Vagina (tissue), 2 donors: ENCODE data around the gene SRPK1. TPM values are rescaled to one million over a fixed set of nuclear protein-coding genes. Genes with fewer than 3 reads are reported as not detected.

Experiments used
- DNase-seq, 2 donors: peaks; one replicate each; pipeline ENCODE4 v3.0.0-alpha.2; 2017; ENCODE audit errors: extremely low spot score in 2 of 2
- H3K27ac ChIP-seq: fragments of 200-600 bp; sonication (generic); one replicate; pipeline ENCODE4 v1.5.1; 2019
- H3K27me3 ChIP-seq: fragments of 200-600 bp; sonication (generic); one replicate; pipeline ENCODE4 v1.5.1; 2019
- H3K36me3 ChIP-seq, 2 donors: fragments of 200-600 bp; sonication (generic); one replicate each; pipeline ENCODE4 v1.5.1; 2017 to 2019
- H3K4me1 ChIP-seq: fragments of 200-600 bp; sonication (generic); one replicate; pipeline ENCODE4 v1.5.1; 2019
- H3K4me3 ChIP-seq, 2 donors: fragments of 200-600 bp; sonication (generic); 1 replicate in 1 of 2; 2 replicates in 1 of 2; pipeline ENCODE4 v1.5.1; 2016 to 2019
- H3K9me3 ChIP-seq: fragments of 200-600 bp; sonication (generic); one replicate; pipeline ENCODE4 v1.5.1; 2019
- CTCF ChIP-seq, 3 experiments: fragments of 450-650 bp in 2 of 3; fragments of 200-600 bp in 1 of 3; sonication (generic) in 1 of 3; IDR thresholded peaks; one replicate each; pipeline ENCODE4 v1.5.1; 2017 to 2019; ENCODE audit warnings: antibody characterized with exemption in 3 of 3, mild to moderate bottlenecking in 2 of 3, moderate library complexity in 2 of 3
- POLR2A ChIP-seq, 2 donors: fragments of 450-650 bp; IDR thresholded peaks; one replicate each; pipeline ENCODE4 v1.6.1; 2017; ENCODE audit warnings: antibody characterized with exemption in 2 of 2, mild to moderate bottlenecking in 2 of 2, moderate library complexity in 2 of 2
- POLR2AphosphoS5 ChIP-seq, 2 donors: sonication (generic); formaldehyde crosslinking; IDR thresholded peaks; one replicate each; pipeline ENCODE4 v1.9.0; 2017; ENCODE audit warnings: antibody characterized with exemption in 2 of 2, mild to moderate bottlenecking in 2 of 2, low read depth in 1 of 2; ENCODE audit not compliant: insufficient read depth in 1 of 2
- intact Hi-C: fragments of 100-400 bp; cut with DNase I; formaldehyde crosslinking; loops from one replicate; pipeline ENCODE4 v1.15.1; 2023
- total RNA-seq: library from RNA; depleted of rRNA; stranded (reverse); fragments of >200 nt; gene quantifications from one replicate; pipeline ENCODE4 v1.2.3, GENCODE V29; 2016

SRPK1 gene
- total RNA-seq, 1 donor from 2014 or later = 59.2 TPM

- DNase-seq = no peak
- no peaks in the 10 kb centered on the region for H3K4me1 ChIP-seq
- H3K9me3 ChIP-seq = no peaks in the 10 kb centered on the region
- H3K36me3 ChIP-seq = no peaks in the 10 kb centered on the region
- intact Hi-C loops = loop anchor here (1.0 to 5.0 kb wide), 2 partner anchors 11 to 1566 kb away; no protein-coding TSS in a partner anchor
- H3K27ac ChIP-seq = no peak overlapping the region
- H3K27me3 ChIP-seq = no peaks in the 10 kb centered on the region
- no peak overlapping the region for H3K4me3 ChIP-seq
- TF ChIP-seq CTCF (IDR thresholded peaks at IDR 0.05) (no peak), POLR2AphosphoS5 (IDR thresholded peaks at IDR 0.05; ENCODE audit: insufficient read depth in 1 of 2, low read depth in 1 of 2) (no peak), POLR2A (IDR thresholded peaks at IDR 0.05) (no peak)
Measured at GRCh38 chr6:35798706-35799105, 122.2 kb downstream of the SRPK1 start.

- no peak for DNase-seq
- TF ChIP-seq POLR2A (IDR thresholded peaks at IDR 0.05) (no peak), CTCF (IDR thresholded peaks at IDR 0.05) (no peak), POLR2AphosphoS5 (IDR thresholded peaks at IDR 0.05; ENCODE audit: insufficient read depth in 1 of 2, low read depth in 1 of 2) (no peak)
- H3K4me1 ChIP-seq = no peaks in the 10 kb centered on the region
- intact Hi-C loops = loop anchor here (1.0 to 5.0 kb wide), 2 partner anchors 11 to 1566 kb away; no protein-coding TSS in a partner anchor
- H3K9me3 ChIP-seq = no peaks in the 10 kb centered on the region
- no peaks in the 10 kb centered on the region for H3K36me3 ChIP-seq
- no peak overlapping the region for H3K27ac ChIP-seq
- H3K4me3 ChIP-seq = no peak overlapping the region
- H3K27me3 ChIP-seq = no peaks in the 10 kb centered on the region
Measured at GRCh38 chr6:35797837-35798526, 122.9 kb downstream of the SRPK1 start.

DNA sequence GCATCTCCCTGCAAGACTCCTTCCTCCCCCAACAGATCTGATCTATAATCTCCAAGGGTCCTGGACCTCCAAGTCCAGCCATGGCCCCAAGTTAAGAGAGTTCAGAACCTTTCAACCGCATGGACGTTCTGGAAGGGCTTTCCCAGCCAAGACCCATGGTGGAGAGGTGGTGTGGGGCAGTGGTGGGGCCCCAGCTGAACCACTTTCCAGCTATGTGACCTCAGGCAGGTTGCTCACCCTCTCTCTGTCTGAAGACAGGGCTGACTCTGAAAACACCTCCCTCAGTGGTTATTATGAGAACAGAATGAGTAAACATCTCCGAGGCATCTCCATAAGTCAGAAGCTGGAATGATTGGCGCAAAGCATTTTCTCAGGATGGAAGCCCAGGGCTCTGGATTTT, 124.7 kb downstream of the SRPK1 start:
- H3K4me3 ChIP-seq = no peak overlapping the region
- H3K4me1 ChIP-seq = no peaks in the 10 kb centered on the region
- no peaks in the 10 kb centered on the region for H3K9me3 ChIP-seq
- H3K27ac ChIP-seq = no peak overlapping the region
- H3K36me3 ChIP-seq = no peaks in the 10 kb centered on the region
- DNase-seq = no peak
- TF ChIP-seq POLR2A (IDR thresholded peaks at IDR 0.05) = no peak
- TF ChIP-seq CTCF (IDR thresholded peaks at IDR 0.05) = no peak
- no peak for TF ChIP-seq POLR2AphosphoS5 (IDR thresholded peaks at IDR 0.05; ENCODE audit: insufficient read depth in 1 of 2, low read depth in 1 of 2)
- intact Hi-C loops = loop anchor here (5.0 kb wide), 1 partner anchor 1564 kb away; no protein-coding TSS in a partner anchor
- no peaks in the 10 kb centered on the region for H3K27me3 ChIP-seq

DNA sequence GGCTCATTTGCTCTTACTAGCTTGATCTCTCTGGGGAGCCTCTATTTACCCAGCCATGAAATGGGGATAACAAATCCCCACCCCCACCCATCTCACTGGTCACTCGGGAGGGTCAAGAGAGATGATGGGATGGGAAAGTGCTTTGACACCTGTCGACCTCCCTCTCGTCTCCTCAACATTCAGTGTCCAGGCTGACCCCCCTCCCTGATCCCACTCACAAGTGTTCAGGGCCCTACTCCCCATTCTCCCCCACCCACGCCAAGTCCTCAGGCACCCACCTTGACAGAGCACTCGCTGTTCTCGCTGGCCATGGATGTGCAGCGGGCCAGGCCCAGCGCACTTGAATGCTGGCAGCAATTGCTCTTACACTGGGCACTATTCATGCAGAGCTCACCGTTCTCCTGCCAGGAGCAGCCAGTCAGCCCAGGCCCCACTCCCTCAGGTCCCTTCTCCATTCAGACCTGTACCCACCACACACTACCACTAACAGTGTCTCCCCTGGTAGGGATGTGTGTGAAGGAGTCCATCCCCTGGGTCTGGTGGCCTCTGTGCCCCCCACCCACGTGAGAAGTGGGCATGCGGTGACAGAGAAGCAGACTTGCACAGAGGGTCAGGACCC, 125.3 kb downstream of the SRPK1 start:
- TF ChIP-seq CTCF (IDR thresholded peaks at IDR 0.05) = no peak
- no peak for TF ChIP-seq POLR2AphosphoS5 (IDR thresholded peaks at IDR 0.05; ENCODE audit: insufficient read depth in 1 of 2, low read depth in 1 of 2)
- no peak for TF ChIP-seq POLR2A (IDR thresholded peaks at IDR 0.05)
- H3K27ac ChIP-seq = no peak overlapping the region
- H3K4me3 ChIP-seq = no peak overlapping the region
- no peaks in the 10 kb centered on the region for H3K9me3 ChIP-seq
- no peaks in the 10 kb centered on the region for H3K4me1 ChIP-seq
- H3K36me3 ChIP-seq = no peaks in the 10 kb centered on the region
- DNase-seq = no peak
- H3K27me3 ChIP-seq = no peaks in the 10 kb centered on the region
- intact Hi-C loops = loop anchor here (5.0 kb wide), 1 partner anchor 1563 kb away; no protein-coding TSS in a partner anchor
